T-helper 22 cell (primary cell): Measurements from ENCODE around the gene TMEM131L.
A peak's percentile ranks its signal among the peaks of the same experiment; 100 is the strongest.

Experiments used
- DNase-seq: peaks from one replicate; pipeline ENCODE4 v3.0.0-alpha.2; 2020; ENCODE audit warnings: low read depth

The TMEM131L gene

GRCh38 chr4:153521478-153521877 is 55.3 kb downstream of the TMEM131L start:
- no peak for DNase-seq

DNA sequence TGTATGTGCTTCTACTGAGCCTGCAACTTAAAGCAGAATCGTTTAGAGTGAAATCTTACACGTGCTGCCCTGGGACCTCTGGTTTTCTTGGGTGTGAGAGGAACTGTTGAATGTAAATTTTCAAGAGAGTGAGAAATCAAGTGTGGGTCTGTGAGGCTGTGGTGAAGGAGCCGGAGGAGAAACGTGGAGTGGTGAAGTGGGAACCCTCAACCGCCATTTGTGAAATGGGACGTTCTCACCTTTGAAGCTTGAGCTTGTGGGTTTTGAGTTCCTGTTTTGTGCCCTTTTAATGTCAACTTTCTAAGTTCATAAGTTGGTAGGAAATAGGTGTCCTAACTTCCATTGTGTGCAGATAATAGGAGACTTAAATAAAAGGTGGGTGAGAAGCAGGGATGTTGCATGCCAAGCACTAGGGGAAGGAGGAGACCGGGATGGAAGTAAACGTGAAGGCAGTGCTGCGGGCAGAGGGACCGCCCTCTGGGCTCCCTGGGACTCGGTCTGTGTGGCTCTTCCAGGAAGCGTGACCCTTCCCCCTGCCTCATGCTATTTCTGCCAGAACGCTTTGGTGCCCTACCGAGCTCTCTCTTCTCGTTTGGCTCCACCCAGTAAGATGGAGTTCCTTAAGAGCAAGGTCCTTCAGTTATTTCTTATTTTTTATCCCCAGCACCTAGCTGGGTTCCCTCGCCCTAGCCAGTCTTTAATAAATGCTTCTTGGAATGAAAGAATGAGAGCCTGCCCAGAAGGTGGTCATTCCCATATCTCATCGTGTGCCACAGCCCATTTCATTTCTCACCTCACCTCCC is 56.0 kb downstream of the TMEM131L start:
- DNase-seq, result peak; percentile 35

DNA sequence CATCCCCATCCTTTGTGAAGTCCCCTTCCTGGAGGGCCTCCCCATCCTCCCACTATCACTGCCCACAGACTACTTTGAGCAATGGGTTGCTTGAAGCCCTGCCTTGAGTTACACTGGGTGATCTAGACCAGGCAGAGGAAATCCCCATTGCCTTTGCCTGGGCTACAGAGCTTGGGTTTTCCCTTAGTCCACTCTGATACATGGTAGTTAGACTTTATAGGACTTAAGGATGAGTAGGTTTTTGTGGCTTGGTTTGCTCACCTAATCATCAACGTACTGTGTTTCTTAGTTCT is 56.6 kb downstream of the TMEM131L start:
- DNase-seq, result peak; percentile 23

GRCh38 chr4:153523164-153523796 is 57.1 kb downstream of the TMEM131L start:
- DNase-seq, result no peak

GRCh38 chr4:153523941-153524386 is 57.8 kb downstream of the TMEM131L start:
- no peak for DNase-seq

DNA sequence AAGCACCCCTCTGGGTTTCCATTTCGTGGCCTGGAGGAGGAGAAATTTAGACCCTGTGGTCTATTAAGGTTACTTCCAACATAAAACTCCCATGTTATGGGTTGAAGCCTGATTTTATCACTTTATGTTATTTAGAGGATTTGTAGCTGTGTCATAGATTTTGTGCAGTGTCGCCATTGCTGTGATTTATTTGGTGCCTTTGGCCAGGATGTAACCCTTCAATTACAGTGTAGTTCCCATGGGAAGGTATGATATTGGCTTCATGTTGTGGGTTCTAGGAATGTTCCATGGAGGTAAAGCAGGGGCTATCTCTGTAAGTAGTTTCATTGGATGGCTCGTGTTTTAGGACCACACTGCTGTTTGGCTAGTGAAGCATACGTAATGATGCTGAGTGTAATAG is 58.5 kb downstream of the TMEM131L start:
- no peak for DNase-seq

GRCh38 chr4:153527690-153528089 is 61.5 kb downstream of the TMEM131L start:
- no peak for DNase-seq

GRCh38 chr4:153528705-153529485 is 62.7 kb downstream of the TMEM131L start:
- no peak for DNase-seq

DNA sequence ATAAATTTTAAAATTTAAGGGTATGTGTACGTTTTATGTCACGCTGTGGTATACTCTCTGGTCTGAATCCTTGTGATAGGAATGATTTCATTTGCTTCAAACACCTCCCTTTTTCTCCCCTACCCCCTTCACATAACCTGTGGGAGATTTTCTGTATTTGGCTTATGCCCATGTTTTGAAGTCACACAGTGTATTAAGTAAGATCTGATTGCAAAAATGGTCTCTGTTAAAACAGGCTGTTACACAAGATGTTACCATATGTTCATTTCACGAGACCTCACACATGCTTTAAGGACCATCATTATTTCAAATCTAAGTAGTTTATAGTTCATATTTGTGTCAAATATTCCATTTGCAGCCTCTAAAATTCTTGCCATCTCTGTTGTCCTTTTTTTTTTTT is 63.5 kb downstream of the TMEM131L start:
- DNase-seq, result no peak

DNA sequence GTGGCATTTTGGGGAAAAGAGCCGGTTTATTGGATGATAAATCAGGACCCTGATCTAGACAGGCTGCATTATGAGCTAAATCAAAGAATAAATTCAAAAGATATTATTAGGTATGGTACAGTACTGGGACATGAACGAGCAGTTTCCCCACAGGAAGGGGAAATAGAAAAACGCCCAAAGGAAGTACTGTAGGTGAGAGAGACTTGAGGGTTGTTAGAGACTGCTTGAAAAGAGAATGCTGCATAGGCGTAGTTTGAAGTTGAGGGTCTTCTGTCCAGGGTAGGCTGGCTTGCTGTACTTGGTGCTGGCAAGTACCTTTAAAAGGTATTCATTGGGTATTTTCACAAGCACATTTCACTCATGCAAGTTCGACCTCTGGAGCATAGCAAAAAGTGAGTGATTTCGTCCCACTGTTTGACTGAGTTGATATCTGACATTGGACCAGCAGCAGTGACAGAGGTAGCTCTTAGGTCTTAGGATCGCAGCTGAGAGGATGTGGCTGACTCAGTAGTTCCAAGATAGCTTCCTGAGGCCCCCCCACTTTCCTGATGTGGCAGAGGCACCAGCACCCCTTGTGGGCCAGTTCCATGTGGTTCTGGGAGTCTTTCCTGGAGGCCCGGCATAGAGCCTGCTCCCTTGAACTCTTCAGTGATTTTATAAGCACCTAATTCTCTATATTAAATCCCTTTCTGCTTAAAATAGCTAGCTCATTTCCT is 64.3 kb downstream of the TMEM131L start:
- DNase-seq, result peak; percentile 8

- no peak for DNase-seq
Measured at GRCh38 chr4:153531000-153531358, 64.8 kb downstream of the TMEM131L start.

DNA sequence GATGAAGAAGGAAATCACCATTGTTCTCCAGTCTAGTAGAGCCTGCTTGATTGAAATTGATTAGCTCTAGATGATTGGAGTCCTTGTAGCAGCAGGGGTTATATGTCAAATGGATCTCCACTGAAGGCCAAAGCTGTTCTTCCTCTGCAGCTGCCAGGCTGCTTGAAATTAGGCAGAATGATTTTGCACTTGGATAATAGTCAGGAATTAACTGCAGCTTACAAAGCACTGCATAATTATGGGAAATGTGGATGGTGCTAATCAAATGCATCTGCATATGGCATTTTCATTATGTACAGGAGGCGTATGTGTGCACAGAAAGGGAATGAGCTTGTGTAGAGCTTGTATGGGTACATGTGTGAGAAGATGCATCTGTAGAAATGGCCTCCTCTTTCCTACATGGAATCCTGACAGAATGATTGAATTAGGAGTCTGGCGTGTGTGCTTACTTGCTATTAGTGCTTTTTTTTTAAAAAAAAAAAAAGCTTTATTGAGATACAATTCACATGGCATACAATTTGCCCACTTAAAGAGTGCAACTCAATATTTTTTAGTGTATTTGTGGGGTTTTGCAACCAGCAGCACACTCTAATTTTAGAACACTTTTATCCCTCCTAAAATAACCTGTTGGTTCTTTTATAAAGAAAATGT is 65.9 kb downstream of the TMEM131L start:
- no peak for DNase-seq

DNA sequence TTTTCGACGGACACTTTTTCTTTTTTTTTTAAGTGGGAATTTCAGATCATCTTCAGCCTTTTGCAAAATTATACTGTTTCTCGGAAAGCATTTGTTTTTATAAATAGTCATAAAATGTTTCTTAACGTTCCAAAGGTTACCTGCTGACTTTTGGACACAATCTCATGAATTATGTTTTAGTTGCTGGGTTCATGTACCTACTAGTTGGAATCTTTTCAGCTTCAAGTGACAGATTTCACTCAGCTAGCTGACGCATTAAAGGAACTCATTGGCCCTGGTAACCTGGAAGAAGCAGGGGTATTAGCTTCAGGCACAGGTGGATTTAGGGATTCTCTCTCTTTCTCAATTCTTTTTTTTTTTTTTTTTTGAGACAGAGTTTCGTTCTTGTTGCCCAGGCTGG is 66.5 kb downstream of the TMEM131L start:
- no peak for DNase-seq

- DNase-seq, result no peak
Measured at GRCh38 chr4:153533387-153533786, 67.2 kb downstream of the TMEM131L start.

DNA sequence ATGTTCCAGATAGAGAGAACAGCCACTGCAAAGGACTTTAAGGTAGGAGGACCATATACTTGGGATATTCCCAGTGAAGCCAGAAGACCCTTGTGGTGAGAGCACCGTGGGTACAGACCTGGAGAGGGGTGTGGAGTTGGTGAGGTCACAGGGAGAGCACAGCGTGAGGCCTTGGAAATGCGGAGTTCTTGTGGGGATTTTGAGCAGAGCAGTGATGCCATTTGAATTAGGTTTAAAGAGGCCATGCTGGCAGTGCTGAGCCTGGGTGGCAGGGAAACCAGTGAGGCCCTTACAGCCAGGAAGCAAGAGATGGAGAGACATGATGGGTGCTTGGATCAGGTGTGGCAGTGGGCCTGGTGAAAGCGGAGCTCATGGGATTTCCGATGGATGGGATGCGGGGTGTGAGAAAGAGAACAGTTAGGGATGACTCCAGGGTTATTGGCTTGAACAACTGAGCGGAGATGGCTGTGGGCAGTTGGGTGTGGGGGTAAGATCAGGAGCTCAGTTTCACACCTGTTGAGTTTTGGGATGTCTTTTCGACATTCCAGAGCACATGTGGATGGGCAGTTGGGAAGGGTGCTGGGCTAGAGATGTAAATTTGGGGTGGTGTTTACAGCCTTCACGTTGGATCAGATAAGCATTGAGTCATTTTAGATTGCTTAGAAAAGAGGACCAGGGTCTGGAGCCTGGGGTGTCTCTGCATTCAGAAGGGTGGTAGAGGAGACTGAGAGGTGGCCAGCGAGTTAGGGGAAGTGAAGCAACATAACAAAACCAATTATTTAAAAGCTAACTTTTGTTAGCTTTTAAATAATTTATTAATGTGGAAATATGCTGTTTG is 68.9 kb downstream of the TMEM131L start:
- DNase-seq, result no peak

DNA sequence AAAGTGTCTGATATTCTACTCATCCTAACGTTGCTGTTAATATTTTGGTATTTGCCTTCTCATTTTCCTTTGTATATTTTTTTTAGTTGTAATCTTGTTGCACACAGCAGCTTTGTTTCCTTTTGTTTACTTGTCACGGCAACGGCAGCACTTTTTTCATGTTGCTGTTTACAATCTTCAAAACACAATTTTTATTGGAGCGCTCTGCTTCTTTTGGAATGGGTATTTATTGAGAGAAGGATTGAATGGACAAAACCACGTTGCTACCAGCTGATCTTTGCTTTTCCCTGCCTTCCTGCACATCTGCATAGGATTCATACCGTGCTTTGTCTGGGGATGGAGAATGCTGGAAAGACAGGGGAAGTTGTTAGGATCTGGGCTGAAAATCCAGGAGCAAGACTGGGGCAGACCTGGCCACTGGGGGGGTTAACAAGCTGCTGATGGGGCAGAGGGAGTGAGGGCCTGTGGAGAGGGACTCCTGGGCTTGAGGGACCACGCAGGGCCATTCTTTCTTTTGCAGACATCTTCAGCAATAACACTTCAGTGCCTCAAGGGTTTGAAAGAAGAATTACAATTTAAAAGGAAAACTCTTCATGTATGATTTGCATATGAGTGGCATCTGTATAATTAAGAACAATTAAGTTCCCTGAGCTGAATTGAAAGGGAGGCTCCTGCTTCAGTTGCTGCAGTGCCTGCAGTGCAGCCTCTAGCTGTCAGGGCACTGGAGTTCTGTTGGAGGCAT is 69.8 kb downstream of the TMEM131L start:
- no peak for DNase-seq

- no peak for DNase-seq
Measured at GRCh38 chr4:153537493-153537960, 71.4 kb downstream of the TMEM131L start.

GRCh38 chr4:153538487-153539357 is 72.6 kb downstream of the TMEM131L start:
- DNase-seq, result no peak

DNA sequence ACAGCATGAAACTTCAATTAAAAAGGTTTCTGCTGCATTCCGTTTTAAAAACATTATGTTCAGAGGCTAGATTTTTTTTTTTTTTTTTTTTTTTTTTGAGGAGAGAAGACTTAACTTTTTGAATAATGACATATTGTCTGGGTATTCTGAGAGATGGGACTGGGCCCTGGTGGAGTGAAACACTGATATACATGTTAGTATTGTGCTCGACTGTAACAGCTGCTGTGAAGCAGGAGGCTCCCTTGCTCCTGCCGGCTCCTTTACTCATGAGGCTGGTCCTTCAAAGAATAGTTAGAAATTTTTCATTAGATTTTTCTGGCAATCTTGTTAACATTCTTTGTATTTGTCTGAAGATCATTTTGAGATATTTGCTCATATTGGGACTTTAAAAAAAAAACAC is 73.3 kb downstream of the TMEM131L start:
- DNase-seq, result no peak
